Stimulated activated CD4-positive, alpha-beta T cell treated with anti-CD3 and anti-CD28 coated beads, TNF-alpha, amount 100 ng/mL, for 48 hours (primary cell): Measurements from ENCODE around the gene PROS1.
"Not testable (repeated sequence)": the region's sequence is repeated elsewhere in the genome, so short reads cannot be mapped to it uniquely, and the experiment has no call there.

Source experiments
- DNase-seq, 3 donors: peaks; one replicate each; pipeline ENCODE4 v3.0.0-alpha.2; 2020; ENCODE audit warnings: low read depth in 3 of 3

PROS1 gene

DNA sequence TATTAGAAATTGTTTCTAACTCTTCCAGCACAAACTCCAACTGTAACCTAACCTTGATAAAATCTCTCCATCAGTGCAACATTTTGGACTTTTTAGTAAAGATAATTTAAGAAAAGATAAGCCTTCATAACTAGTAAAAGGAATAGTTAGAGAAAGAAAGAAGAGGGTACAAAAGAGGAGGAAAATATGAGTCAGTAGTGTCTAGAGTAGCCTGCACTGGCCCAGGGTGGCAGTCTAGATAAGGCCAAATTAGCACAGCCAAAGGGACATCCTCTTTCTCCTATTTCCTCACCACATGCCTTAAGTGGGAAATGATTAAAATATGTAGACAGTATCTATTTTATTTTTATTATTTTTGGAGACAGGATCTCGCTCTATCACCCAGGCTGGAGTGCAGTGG is 3.7 kb downstream of the PROS1 start:
- no peak for DNase-seq

DNA sequence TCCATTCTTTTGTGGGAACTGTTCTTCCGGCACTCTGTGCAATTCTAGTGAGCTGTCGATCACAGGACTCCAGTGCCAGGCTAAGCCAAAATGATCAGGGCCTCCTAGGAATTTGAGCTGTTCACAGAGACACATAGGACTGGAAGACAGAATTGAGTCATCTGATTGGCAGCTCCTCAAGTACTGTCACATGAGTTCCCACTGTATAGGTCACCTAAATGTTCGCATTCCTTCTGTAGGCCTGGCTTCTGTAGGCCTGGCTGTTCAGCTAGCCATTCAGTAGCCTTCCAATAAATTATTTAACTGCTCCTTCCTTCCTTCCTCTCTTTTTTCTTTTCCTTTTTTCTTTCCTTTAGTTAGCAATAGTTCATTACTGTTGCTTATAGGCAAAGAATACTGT is 4.3 kb downstream of the PROS1 start:
- no peak for DNase-seq

DNA sequence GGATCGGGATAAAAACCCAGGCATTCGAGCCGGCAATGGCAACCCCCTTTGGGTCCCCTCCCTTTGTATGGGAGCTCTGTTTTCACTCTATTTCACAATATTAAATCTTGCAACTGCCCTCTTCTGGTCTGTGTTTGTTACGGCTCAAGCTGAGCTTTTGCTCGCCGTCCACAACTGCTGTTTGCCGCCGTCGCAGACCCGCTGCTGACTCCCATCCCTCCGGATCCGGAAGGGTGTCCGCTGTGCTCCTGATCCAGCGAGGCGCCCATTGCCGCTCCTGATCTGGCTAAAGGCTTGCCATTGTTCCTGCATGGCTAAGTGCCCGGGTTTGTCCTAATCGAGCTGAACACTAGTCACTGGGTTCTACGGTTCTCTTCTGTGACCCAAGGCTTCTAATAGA is 8.6 kb downstream of the PROS1 start:
- not testable (repeated sequence) for DNase-seq

DNA sequence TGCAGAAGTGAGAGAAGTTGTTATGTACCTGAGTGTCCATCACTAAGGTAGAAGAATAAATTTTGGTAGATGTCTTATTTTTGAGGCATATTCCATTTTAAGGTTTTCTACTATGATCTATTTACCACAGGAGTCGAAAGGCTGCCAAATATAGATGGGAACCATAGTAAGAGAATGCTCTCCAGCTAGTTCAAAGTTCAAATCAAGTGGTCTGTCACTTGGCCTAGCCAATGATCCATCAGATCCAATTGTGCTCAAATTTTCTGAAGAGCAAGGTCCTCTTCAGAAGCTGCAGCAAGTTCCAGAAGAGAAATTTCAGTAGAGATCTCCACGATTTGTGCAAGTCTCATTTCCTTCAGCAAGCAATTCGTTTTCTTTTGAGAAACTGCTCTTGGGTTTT is 10.9 kb downstream of the PROS1 start:
- DNase-seq, result no peak

DNA sequence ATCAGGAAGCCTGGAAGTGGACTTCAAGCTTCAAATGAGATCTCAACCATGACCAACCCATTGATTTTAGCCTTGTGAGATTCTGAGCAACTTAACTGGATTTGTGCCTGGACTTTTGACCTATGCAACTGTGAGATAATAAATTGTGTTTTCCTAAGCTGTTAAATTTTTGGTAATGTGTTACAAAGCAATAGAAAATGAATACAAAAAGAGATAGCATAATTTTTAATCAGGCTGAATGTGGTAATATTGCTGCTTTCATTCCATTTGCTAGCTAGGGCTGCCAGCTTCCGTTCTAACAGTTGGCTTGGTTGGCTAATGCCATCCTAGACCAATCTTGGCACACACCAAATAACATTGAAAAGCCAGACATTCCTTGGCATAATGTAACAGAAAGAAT is 12.2 kb downstream of the PROS1 start:
- DNase-seq, result no peak

DNA sequence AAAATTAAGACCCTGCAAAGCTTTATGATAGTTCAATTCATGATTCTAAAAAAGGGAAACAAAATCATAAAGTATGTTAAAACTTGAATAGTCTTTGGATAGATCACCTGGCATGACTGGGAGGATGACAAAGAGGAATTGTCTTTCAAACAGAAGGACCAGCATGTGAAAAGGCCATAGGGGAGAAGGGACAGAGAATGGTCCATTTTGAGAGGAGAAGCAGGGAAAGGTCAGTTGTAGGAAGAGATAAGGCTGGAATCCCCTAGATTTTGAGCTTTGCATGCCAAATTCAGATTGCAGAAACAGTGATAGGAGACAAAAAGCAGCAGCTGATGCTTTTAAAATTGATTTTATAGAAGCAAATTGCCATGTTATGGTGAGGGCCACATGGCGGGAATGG is 12.7 kb downstream of the PROS1 start:
- DNase-seq, result no peak

DNA sequence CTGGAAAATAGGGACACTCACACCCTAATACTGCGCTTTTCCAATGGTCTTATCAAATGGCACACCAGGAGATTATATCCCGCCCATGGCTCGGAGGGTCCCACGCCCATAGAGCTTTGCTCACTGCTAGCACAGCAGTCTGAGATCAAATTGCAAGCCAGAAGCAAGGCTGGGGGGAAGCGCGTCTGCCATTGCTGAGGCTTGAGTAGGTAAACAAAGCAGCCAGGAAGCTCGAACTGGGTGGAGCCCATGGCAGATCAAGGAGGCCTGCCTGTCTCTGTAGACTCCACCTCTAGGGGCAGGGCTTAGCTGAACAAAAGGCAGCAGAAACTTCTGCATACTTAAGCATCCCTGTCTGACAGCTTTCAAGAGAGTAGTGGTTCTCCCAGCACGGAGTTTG is 23.7 kb downstream of the PROS1 start:
- not testable (repeated sequence) for DNase-seq

DNA sequence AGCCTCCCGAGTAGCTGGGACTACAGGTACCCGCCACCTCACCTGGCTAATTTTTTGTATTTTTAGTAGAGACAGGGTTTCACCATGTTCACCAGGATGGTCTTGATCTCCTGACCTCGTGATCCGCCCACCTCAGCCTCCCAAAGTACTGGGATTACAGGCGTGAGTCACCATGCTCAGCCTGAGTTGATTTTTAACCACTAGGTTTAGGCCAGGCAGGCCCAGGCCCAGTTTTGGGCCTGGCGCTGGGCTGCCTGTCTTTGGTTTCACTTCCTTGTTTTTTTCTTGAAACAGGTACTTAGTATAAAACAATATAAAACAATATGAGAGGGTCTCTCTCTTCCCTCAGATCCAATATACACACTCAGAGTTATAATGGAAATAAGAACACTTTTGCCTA is 36.2 kb downstream of the PROS1 start:
- not testable (repeated sequence) for DNase-seq

DNA sequence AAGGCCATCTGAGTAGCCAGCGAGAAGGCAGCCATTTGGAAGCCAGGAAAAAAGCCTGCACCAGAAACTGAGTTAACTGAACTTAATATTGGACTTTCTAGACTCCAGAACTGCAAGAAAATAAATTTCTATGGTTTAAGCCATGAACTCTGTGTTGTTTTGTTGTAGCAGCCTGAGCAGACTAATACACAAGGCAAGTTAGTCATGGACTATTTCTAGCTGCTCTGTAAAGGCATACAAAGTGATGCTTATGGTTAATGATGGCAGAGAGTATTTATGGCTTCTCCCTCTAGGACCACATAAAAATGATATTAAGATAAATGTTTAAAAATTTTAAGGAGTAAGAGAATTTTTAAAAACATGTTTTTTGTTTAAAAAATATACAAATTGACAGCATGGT is 37.1 kb downstream of the PROS1 start:
- DNase-seq, result no peak

DNA sequence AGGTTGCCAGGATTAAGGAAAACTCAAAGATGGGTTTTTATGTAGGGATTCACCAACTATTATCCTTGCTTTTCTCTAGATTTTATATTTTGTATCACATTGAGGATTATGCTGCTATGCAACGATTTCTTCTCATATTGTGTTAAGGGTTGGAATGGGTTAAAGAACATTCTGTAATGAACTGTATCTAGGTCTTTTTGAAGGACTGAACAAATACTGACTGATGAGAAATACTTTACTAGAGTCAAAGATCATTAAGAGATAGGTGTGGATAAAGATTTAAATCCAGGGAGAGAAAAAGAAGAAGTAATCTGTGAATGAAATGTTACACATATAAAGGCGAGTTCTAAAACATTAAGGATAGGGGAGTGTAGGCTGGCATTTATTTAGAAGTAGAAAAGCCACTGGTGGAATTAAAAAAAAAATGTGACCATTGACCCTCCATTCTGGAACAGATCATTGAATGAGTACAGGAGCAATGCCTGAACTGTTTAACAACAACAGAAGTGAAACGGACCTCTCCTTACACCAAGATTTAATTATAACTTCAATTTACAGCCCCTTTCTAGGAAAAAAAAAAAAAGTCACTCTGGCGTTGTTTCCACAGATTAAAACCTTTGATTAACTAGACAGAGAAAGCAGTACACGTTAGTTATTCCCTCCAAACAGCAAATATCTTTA is 39.2 kb downstream of the PROS1 start:
- DNase-seq, result no peak

DNA sequence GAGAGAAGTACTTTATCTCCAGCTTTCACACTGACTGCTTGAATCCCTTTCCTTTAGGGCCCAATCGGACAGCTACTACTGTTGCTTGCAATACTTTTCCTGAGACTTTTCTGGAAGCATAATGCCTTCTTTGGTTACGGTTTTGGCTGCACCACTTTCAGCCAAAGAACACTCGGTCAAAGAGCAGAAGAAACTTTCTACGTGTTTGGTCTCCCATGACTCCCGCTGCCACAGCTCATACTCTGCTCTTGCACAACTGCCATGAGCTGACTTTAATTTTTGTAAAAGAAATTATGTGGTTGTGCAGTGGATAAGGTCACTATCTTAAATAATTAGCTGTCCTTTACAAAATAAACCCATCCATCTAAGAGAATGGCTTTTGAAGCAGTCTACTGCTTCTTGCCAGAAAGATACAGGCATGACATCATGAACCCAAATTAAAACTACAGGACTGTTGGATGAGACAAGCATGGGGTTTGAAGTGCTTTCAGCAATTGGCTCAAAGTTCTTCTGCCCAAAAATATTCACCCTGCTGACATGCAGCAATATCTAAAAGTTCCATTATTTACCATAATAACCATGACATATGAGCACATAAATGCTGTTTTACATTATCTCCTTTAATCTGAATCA is 42.0 kb downstream of the PROS1 start:
- DNase-seq, result no peak

DNA sequence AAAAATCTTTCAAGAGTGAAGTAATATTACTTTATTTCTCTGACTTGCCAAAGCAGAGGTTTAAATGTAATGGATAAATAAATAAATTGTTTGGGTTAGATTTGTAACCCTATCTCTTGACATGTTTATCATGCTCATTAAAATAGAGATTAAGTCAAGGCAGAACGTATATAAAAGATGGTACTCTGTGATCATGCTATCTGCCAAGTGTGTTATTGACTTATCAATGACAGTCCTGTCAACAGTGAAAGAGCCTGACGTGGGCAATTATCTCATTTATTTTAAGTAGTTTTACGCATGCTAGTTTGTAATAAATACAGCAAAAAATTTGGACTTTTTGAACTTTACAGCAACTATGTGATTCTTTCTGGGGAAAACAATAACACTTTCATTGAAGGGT is 43.7 kb downstream of the PROS1 start:
- DNase-seq, result no peak

DNA sequence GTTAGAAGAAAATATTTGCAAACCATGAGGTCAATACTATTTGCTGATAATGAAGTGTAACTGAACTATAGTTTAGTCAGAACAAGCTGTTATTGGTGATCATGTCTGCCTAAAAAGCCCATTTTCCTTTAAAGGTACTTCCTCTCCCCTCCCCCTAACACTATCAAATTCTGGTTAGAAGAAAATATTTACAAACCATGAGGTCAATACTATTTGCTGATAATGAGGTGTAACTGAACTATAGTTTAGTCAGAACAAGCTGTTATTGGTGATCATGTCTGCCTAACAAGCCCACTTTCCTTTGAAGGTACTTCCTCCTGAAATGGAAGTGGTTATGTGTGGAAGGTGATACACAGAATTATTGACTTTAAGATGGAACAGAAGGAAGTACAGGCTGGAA is 46.9 kb downstream of the PROS1 start:
- DNase-seq, result no peak

DNA sequence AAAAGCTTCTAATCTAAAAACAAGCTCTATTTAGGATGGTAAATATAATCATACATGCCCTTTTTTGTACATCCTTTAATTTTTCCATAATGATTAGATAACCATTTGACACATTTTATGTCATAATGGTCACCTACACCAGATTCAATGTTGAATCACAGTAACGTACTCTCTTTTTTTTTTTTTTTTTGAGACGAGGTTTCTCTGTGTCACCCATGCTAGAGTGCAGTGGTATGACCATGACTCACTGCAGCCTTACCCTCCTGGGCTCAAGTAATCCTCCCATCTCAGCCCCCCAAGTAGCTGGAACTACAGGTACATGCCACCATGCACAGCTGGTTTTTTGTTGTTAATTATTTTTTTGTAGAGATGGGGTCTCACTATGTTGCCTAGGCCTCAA is 49.2 kb downstream of the PROS1 start:
- DNase-seq, result no peak

DNA sequence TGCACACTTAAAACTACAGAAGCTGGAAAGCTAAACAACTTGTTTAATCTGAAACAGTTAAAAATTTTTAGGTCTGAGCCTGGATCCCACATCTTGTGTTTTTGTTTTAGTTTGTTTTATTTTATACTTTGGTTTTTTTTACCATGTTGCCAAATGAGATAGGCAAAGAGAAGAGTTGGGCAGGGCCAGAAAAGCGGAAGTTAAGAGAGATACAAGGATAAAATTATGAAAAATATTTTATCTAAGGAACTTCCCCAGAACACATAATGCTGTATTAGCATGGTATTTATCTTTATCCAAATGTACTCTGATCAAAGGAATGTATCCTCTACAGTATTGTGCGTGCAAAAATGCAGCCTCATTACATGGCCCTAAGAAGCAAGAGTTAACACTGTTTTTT is 50.7 kb downstream of the PROS1 start:
- no peak for DNase-seq

DNA sequence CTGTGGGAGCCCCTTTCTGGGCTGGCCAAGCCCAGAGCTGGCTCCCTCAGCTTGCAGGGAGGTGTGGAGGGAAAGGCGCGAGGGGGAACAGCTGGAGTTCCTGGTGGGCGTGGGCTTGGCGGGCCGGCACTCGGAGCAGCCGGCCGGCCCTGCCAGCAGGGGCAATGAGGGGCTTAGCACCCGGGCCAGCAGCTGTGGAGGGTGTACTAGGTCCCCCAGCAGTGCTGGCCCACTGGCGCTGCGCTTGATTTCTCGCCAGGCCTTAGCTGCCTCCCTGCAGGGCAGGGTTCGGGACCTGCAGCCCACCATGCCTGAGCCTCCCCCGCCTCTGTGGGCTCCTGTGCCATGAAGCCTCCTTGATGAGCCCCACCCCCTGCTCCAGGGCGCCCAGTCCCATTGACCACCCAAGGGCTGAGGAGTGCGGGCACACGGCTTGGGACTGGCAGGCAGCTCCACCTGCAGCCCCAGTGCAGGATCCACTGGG is 56.1 kb downstream of the PROS1 start:
- DNase-seq, result not testable (repeated sequence)

DNA sequence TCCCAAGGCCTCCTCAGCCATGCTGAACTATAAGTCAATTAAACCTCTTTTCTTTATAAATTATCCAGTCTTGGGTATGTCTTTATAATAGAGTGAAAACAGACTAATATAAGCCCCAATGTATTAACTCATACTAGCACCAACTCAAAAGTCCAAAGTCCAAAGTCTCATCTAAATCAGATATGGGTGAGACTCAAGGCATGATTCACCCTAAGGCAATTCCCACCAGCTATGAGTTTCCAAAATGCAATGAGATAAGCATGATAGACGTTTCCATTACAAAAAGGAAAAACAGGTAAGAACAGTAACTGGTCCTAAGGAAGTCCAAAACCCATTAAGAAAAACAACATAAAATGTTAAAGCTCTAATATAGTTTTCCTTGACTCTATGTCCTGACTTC is 60.1 kb downstream of the PROS1 start:
- not testable (repeated sequence) for DNase-seq

DNA sequence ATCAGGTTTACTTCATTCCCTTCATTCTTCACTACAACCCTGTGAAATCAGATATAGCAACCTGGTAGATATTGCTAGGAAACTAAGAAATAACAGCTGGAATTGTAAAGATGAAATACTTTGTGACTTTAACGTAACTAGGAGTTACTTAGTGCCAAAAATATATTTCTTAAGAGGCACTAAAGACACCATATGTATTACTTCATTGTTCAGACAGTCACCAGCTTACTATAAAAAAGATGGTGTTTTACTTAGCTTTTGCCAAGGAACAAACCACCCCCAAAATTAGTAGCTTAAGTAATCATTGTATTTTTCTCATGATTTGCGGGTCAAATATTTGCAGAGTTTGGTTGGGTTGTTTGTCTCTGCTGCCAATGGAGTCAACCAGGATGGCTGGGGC is 62.5 kb downstream of the PROS1 start:
- DNase-seq, result no peak

DNA sequence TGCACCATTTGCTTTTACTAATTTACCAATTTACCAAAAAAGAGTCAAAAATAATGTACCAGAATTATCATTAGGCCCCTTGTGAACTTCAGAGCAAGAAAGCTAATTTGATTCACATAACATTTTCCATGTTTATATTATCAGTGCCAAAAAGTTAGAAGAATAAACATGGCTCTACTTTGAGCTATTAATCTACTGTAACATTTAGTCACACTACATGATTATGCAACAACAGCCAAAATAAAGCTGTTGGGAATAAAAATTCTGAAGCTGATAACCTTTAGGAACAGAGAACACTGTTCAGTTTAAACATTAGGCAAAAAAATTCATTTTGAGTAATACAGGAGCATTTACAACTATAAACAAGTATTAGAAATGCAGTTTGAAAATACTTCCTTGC is 63.6 kb downstream of the PROS1 start:
- no peak for DNase-seq

DNA sequence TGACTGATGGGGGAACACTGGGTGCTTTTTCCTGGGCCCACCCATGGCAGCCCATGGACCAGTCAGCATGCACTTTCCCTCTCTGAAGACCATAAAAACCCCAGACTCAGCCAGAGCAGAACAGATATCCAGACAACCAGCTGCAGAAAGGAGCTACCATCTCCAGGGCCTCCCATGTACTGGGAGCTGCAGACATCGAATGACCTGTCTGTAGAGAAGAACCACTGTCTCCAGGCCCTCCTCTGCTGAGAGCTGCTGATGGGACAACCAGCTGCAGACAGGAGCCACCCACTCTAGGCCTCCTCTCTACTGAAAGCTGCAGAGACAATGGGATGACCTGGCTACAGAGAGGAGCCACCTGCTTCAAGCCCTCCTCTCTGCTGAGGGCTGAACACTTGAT is 66.6 kb downstream of the PROS1 start:
- DNase-seq, result no peak

DNA sequence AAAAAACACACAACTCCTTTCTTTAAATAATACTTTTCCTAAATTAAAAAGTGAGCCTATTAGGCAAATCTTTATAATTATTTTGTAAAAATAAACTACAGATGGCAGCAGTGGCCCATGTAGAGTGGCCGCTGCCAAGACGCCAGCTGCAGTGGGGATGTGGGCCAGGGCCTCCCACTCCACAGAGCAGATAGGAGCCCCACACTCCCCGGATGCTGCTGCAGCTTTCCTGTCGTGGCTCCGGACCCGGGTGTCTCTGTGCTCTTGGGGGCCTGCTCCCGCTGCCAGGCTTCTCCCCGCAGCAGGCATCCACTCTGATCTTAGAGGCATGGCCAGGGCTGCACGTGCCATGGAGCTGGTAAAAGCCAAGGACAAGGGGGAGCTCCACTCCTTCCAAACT is 67.5 kb downstream of the PROS1 start:
- no peak for DNase-seq

DNA sequence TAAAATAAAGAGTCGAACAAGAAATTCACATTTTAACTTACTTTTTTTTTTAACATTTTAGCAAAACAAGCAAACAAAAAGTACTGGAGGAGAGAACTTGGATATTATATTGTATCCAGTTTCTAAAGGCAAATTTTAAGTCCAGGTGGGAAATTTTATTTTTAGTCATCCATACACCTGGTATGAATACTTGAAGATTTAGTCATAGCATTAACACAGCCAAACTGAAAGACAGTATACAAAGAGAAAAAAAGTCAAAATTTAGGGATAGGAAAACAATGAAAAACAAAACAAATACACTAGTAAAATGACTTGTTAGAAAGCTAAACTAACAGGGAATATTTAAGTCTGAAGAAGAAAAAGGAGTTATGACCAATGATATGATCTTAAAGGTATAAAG is 69.1 kb downstream of the PROS1 start:
- no peak for DNase-seq

DNA sequence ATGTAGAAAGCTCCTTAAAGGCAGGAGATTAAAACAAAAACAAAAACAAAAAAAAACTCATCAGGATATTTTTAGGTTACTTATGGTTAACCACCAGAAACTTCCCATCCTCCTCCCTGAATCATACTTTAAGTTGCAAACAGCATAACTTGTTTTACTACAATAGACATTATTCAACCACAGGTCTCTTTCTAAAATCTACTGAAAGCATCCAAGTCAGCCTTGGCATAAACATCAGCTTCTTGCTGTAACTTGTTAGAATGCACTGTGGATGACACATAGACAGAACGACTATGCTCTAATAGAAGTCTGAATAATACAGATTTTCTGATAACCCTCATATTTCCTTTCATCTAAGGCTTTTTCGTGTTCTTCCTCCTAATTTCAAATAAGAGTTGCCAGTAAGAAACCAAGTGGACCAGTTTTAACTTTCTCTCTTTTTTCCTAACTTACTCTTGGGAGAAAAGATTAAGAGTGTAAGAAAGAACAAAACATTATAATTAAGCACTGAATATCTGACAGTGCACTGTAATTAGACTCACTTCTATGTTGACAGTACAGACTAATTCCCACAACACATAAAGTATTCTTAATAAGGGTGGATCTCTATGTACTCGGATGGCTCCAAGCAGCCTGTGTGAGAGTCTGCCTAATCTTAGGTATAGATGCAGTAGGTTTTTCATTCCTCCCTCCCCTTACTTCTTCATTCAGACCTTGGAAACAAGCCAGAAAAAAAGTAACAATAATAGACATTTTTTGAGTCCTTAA is 95.3 kb downstream of the PROS1 start:
- DNase-seq, result not testable (repeated sequence)
